Rectal smooth muscle tissue (tissue), 1 donor: Measurements from ENCODE around the gene AGAP4.
"Not testable (repeated sequence)": the region's sequence is repeated elsewhere in the genome, so short reads cannot be mapped to it uniquely, and the experiment has no call there.

Experiments
- H3K27ac ChIP-seq: one replicate; pipeline ENCODE4 v1.7.0; 2013; ENCODE audit warnings: low read depth, low read length, inconsistent platforms
- H3K27me3 ChIP-seq: one replicate; pipeline ENCODE4 v1.7.0; 2013; ENCODE audit warnings: low read length; ENCODE audit not compliant: control insufficient read depth, insufficient read depth
- H3K36me3 ChIP-seq: one replicate; pipeline ENCODE4 v1.7.0; 2013; ENCODE audit warnings: low read length; ENCODE audit not compliant: control insufficient read depth, insufficient read depth
- H3K4me1 ChIP-seq: one replicate; pipeline ENCODE4 v1.7.0; 2013; ENCODE audit warnings: low read length; ENCODE audit not compliant: control insufficient read depth, insufficient read depth
- H3K4me3 ChIP-seq: one replicate; pipeline ENCODE4 v1.7.0; 2013; ENCODE audit warnings: low read length
- H3K9ac ChIP-seq: one replicate; pipeline ENCODE4 v1.7.0; 2013; ENCODE audit warnings: low read length

The AGAP4 gene

DNA sequence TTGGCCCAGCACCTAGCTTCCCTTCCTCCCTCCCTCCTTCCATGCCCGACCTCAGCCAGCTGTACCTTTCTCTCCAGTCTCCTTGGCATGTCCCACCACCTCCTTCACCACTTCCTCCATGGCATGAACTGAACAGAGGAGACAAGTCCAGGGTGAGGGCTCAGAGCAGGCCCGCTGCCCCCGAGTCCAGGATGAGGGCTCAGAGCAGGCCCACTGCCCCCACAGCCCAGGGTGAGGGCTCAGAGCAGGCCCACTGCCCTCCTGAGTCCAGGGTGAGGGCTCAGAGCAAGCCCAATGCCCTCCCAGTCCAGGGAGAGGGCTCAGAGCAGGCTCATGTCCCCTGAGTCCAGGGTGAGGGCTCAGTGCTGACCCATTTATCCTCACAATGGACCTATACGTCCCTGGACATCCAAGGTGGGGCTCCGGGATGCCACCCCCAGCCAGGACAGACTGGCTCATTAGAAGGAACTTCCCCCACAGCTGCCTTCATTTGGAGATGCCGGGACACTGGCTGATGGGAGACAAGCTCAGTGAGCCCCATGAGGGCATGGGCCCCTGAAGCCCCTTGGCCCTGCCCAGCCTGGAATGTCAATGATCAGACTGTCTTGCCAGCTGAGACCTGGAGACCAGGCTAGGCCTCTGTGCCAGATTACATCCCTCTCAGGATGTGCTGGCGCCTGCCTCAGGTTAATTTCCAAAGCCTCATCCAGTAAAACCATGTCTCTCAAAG is 30.0 kb downstream of the AGAP4 start:
- Histone ChIP-seq H3K4me3 (no peak overlapping the region), H3K27ac (no peak overlapping the region), H3K27me3 (no peaks in the 10 kb centered on the region), H3K4me1 (no peaks in the 10 kb centered on the region), H3K9ac (no peak overlapping the region), H3K36me3 (no peaks in the 10 kb centered on the region)

DNA sequence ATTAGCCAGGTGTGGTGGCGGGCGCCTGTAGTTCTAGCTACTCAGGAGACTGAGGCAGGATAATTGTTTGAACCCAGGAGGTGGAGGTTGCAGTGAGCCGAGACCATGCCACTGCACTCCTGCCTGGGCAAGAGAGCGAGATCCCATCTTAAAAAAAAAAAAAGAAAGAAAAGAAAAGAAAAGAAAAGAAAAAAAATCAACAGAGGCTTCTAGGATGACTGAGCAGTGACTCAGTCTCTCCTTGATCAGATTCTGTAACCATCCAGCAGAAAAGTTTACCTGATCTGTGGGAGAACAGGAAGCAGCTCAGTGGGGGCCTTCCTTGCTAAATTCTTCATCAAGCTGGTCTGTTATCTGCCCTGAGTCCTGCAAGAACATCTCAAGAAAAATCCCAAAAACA is 33.2 kb downstream of the AGAP4 start:
- not testable (repeated sequence) for H3K27me3 ChIP-seq, H3K4me3 ChIP-seq, H3K9ac ChIP-seq, H3K4me1 ChIP-seq, H3K36me3 ChIP-seq, H3K27ac ChIP-seq

DNA sequence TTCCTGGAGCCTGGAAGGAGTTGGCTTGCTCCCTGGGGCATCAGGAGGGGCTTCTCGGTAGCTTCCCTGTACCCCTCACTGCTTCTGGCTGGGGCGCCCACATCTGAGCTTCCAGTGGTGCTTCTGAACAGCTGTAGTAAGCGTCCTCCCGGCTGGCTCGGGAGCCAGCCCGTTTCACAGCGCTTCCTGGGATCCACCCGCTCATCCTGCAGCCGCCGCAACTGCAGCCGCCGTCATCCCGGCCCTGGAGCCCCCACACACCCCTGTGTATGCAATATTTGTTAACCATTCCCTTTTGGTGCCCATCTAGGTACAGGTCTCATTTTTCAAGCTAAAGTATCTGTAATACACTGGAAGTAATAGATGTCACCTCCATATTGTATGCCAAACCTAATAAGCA is 34.3 kb downstream of the AGAP4 start:
- H3K4me3 ChIP-seq, H3K27ac ChIP-seq, H3K4me1 ChIP-seq: not testable (repeated sequence)

DNA sequence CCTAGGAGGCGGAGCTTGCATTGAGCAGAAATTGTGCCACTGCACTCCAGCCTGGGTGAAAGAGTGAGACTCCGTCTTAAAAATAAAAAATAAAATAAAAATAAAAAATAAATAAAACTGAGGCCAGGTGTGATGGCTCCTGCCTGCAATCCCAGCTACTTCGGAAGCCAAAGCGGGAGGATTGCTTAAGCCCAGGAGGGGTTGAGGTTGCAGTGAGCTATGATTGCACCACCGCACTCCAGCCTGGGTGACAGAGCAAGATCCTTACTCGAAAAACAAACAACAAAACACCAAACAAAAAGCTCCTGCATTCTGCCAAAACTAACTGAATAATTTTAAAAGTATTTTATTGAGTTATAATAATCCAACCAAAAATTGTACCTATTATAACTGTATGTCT is 36.2 kb downstream of the AGAP4 start:
- Histone ChIP-seq H3K27ac (no peak overlapping the region), H3K27me3 (no peaks in the 10 kb centered on the region), H3K36me3 (no peaks in the 10 kb centered on the region), H3K4me1 (no peaks in the 10 kb centered on the region), H3K9ac (no peak overlapping the region), H3K4me3 (no peak overlapping the region)

More for the DNA sequence above, 34.3 kb downstream of the AGAP4 start:
- not testable (repeated sequence) for H3K36me3 ChIP-seq, H3K9ac ChIP-seq, H3K27me3 ChIP-seq

DNA sequence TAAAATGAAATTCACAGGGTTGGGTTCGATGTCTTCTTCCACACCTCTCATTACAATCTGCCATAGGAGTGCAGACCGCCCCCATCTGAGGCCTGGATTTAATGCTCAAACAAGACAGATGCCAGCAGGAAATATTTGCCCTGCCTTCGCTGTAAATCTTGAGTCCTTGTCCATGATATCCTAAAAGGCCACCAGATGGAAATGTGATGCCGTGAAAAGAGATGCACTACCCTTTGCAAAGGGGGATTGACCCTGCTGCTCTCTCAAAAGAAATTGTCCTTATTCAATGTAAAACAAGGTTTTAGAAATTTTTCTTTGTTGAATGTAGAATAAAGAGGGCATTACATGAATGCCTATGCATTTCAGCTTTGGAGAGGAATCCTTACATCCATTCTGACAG is 37.5 kb downstream of the AGAP4 start:
- Histone ChIP-seq H3K9ac (no peak overlapping the region), H3K4me1 (no peaks in the 10 kb centered on the region), H3K27ac (no peak overlapping the region), H3K36me3 (no peaks in the 10 kb centered on the region), H3K27me3 (no peaks in the 10 kb centered on the region), H3K4me3 (no peak overlapping the region)

DNA sequence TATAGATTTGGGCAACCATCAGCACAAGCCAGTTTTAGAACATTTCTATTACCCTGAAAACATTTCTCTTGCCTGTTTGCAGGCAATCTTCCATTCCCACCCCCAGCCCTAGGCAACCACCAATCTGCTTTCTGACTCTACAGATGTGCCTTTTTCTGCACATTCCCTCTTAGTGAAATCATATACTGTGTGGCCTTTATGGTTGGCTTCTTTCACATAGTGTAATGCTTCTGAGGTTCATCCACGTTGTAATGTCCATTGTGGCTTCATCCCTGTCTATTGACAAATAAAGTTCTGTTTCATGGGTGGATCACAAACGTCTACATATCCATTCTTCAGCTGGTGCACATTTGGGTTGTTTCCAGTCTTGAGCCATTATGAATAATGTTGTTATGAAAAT is 42.3 kb downstream of the AGAP4 start:
- H3K27ac ChIP-seq, H3K4me3 ChIP-seq: not testable (repeated sequence)

DNA sequence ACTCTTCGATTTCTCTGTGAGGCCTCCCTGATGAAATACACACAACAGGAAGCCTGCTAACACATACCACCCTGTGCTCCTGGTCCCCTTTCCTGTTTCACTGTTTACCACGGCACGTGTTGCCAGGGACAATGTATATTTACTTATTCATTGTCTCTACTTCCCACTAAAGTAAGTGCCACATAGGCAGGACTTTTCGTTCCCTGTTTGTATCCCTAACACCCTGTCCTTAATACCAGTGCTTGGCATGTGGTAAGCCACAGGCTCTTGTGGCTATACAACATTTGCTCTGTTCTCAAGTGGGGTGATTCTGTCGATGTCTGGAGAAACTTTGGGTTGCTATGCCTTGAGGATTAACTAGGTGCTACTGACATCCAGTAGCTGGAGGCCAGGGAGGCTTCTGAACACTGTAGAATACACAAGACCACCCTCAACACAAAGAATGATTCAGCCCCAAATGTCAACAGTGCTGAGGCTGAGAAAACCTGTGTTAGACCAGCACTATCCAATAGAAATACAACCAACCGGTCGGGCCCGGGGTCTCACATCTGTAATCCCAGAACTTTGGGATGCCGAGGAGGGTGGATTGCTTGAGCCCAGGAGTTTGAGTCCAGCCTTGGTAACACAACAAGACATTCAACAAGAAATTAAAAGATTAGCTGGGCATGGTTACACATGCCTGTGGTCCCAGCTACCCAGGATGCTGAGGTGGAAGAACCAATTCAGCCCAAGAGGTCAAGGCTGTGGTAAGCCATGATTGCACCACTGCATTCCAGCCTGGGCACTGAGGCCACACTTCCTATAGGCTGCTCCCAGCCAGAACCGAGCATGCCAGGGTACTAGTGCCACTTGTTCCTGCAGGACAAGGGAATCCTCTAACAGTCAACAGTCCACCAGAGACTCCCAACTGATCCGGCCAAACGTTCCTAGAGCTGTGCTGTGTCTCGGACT is 44.0 kb downstream of the AGAP4 start:
- not testable (repeated sequence) for H3K36me3 ChIP-seq, H3K4me3 ChIP-seq, H3K27ac ChIP-seq, H3K4me1 ChIP-seq, H3K9ac ChIP-seq, H3K27me3 ChIP-seq

More for the DNA sequence above, 42.3 kb downstream of the AGAP4 start:
- H3K9ac ChIP-seq, H3K4me1 ChIP-seq, H3K27me3 ChIP-seq, H3K36me3 ChIP-seq: not testable (repeated sequence)

DNA sequence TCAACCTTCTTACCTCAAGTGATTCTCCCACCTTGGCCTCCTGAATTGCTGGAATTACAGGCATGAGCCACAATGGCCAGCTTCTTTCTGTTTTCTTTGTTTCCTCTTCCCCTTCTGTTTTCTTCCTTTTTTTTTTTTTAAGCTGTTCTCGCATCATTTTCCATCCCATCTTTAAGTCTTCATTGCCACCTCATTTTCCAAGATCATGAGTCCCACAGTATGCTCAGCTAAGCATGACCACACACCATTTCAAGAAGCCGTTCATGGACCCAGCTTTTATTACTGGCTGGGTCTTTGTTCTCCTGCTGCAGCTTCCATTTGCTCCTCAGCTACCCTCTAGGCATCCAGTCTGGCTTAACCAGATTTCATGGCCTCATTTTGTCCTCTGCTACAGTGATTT is 52.5 kb downstream of the AGAP4 start:
- H3K4me3 ChIP-seq, H3K36me3 ChIP-seq, H3K27me3 ChIP-seq, H3K27ac ChIP-seq, H3K9ac ChIP-seq, H3K4me1 ChIP-seq: not testable (repeated sequence)

DNA sequence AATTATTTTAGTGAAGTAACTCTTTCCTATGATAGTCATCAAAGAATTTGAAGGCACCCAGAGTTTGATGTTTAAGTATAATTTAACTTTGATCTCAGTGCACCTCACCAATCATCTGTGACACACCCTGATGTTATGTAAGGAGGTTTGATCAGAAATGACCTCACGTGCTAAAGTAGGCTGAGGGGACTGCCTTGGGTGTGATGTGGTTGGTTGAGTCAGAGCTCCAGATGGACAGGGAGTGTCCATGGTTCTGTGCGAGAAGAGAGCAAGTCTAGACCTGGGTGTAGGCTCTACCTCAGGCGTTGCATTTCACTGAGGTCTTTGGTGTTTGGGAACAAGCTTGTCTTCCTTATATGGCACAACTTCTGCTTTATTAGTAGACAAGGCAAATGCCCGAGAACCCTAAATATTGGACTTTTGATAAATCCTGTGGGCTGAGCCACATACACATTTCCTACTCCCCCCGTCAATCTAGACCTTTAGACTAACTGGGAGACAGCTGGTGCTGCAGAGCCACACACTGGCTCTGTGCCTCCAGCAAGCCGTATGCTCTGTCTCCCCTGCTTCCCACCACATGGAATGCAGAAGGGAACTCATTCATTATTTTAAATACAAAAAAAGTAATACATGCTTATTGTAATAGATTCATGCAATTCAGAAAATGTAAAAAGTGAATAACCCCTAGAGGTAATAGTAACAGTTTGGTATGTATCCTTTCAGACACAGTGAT is 56.4 kb downstream of the AGAP4 start:
- H3K27ac ChIP-seq, H3K4me1 ChIP-seq, H3K36me3 ChIP-seq, H3K4me3 ChIP-seq, H3K27me3 ChIP-seq, H3K9ac ChIP-seq: not testable (repeated sequence)

DNA sequence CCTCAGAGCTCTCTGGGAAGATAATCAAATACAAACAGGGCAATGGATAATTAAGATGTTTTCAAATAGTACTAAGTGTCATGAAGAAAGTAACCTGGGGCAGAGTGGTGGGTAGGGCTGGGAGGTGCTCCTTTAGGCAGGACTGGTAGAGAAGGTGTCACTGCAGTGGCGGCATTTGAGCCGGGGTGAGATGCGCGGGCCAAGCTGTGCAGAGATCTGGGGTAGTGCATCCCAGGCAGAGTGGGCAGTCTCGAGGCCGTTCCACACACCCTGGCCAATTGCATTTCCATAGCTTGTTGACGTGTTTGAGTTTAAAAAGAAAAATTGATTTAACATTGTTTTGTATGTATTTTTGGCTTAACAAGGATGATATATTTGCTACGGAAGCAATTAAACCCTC is 57.3 kb downstream of the AGAP4 start:
- not testable (repeated sequence) for H3K27ac ChIP-seq, H3K4me3 ChIP-seq, H3K27me3 ChIP-seq, H3K36me3 ChIP-seq, H3K9ac ChIP-seq, H3K4me1 ChIP-seq

DNA sequence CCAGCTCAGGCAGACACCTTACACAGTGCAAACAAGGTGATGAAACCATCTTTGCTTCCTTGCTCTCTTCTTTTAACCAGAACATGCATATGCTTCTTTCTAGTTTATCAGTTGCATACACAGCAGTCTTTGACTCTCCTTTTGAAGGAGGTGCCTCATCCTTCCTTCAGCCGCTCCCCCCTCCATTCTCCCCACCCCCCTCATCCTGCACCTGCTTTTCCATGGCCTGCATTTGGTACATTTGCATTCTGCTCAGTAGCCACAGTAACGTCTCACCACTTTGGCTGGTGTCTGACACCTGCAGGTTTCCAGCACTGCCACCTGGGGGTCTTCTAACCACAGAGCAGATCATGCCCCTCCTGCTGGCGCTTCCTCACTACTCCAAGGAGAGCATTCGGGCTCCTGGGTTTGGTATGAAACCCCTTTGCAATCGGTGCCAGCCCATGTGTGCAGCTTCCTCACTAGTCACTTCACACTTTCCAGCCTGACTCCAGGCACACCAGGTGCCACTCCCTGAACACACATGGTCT is 60.0 kb downstream of the AGAP4 start:
- not testable (repeated sequence) for H3K4me3 ChIP-seq, H3K9ac ChIP-seq, H3K4me1 ChIP-seq, H3K36me3 ChIP-seq, H3K27me3 ChIP-seq, H3K27ac ChIP-seq

DNA sequence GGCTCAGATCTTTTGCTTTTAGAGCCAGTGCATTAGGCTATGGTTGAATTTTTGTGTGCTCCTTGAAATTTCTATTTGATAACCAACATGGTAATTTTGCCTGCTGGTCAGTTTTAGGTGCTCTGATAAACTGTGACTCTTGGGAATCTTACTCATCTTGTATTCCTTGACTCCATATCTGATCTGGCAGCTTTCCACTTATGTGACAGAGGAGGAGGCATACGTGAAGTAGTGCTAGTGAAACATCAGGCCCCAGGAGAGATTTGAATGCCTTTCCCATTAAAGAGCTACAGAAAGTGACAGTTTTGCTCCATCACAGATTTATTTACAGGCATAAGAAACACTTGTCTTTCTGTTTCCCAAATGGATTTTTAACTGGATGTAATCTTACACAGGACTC is 61.1 kb downstream of the AGAP4 start:
- not testable (repeated sequence) for H3K9ac ChIP-seq, H3K36me3 ChIP-seq, H3K27ac ChIP-seq, H3K27me3 ChIP-seq, H3K4me1 ChIP-seq, H3K4me3 ChIP-seq
